ENCODE data around the gene LGMN. TPM values are rescaled to one million over a fixed set of nuclear protein-coding genes. Genes with fewer than 3 reads are reported as not detected.

Gene LGMN
- total and polyA plus RNA-seq, 2 of the 8 experiments (the other 6 are each of a cell fraction or from before 2014, with no cell fraction given): 57.4 to 83.4 TPM

GRCh38 chr14:92760524-92760805 lies 12.0 kb upstream of the LGMN start:
- POLR2A ChIA-PET (ENCODE audit: partially characterized antibody): no interaction called here
- Histone ChIP-seq H2AK5ac (ENCODE audit: low read depth, low read length) (no peak overlapping the region), H2BK15ac (ENCODE audit: low read length) (no peak overlapping the region), H4K91ac (replicated peaks; ENCODE audit: insufficient read length, low read length) (no peak overlapping the region), H3K4me1 (replicated peaks in 1 of 4; ENCODE audit: control insufficient read depth in 3 of 4, insufficient read depth in 4 of 4, low read length in 3 of 4) (no peaks in the 10 kb centered on the region), H3K9ac (replicated peaks in 1 of 4; ENCODE audit: extremely low read depth in 1 of 4, low read depth in 3 of 4, low read length in 3 of 4) (no peak overlapping the region), H2BK12ac (ENCODE audit: low read depth, low read length) (no peak overlapping the region), H3K4ac (replicated peaks; ENCODE audit: insufficient read length, low read depth, low read length) (no peak overlapping the region), H3K23ac (ENCODE audit: insufficient read length) (no peak overlapping the region), H3K79me2 (ENCODE audit: control insufficient read depth in 1 of 2, insufficient read depth in 2 of 2, low read length in 2 of 2) (no peaks in the 10 kb centered on the region), H2BK5ac (ENCODE audit: low read depth, low read length) (no peak overlapping the region), H2AFZ (ENCODE audit: low read length) (no peak overlapping the region), H3K27ac (ENCODE audit: low read depth, low read length) (no peak overlapping the region), H4K20me1 (replicated peaks in 1 of 2; ENCODE audit: control insufficient read depth in 1 of 2, insufficient read depth in 2 of 2, low read length in 2 of 2) (no peaks in the 10 kb centered on the region), H2BK120ac (replicated peaks; ENCODE audit: low read depth, low read length) (no peak overlapping the region), H2BK20ac (ENCODE audit: low read length) (no peak overlapping the region), H3K23me2 (ENCODE audit: low read depth, low read length) (no peaks in the 10 kb centered on the region), H3K27me3 (replicated peaks in 1 of 4; ENCODE audit: control insufficient read depth in 3 of 4, extremely low read depth in 1 of 4, insufficient read depth in 3 of 4, low read length in 3 of 4) (no peaks in the 10 kb centered on the region), H3K14ac (ENCODE audit: insufficient read length) (no peak overlapping the region), H3K36me3 (ENCODE audit: control insufficient read depth in 2 of 4, insufficient read depth in 4 of 4, low read length in 3 of 4) (no peaks in the 10 kb centered on the region), H3K4me2 (ENCODE audit: insufficient read depth in 1 of 2, low read depth in 2 of 2, low read length in 2 of 2) (no peak overlapping the region), H4K8ac (ENCODE audit: extremely low read depth, insufficient read depth, low read length) (no peak overlapping the region), H3K79me1 (ENCODE audit: low read depth, low read length) (no peaks in the 10 kb centered on the region), H4K5ac (ENCODE audit: insufficient read length, low read depth, low read length) (no peak overlapping the region), H3K18ac (ENCODE audit: extremely low read depth, low read length) (no peak overlapping the region), H3K9me3 (ENCODE audit: insufficient read depth in 2 of 2, low read depth in 1 of 2, low read length in 1 of 2) (no peaks in the 10 kb centered on the region), H3K4me3 (ENCODE audit: extremely low read depth in 1 of 4, insufficient read depth in 2 of 4, low read depth in 3 of 4, low read length in 4 of 4) (no peak overlapping the region), H3K56ac (replicated peaks; ENCODE audit: insufficient read length, low read depth, low read length) (no peak overlapping the region)
- no peak for TF ChIP-seq POLR2A (IDR thresholded peaks at IDR 0.05; ENCODE audit: control extremely low read depth in 1 of 2, low read depth in 2 of 2, low read length in 2 of 2)
- TF ChIP-seq BRCA1 (IDR thresholded peaks at IDR 0.05; ENCODE audit: low read depth, low read length): no peak
- TF ChIP-seq RAD21 (IDR thresholded peaks at IDR 0.05 in 1 of 2, conservative IDR thresholded peaks at IDR 0.05 in 1 of 2; ENCODE audit: low read depth in 2 of 2, low read length in 2 of 2): no peak
- FAIRE-seq (no peak), DNase-seq (ENCODE audit: low read depth in 1 of 2, low spot score in 2 of 2) (no peak)
- CTCF ChIA-PET (ENCODE audit: partially characterized antibody): no interaction called here
- WGBS, 2 experiments (ENCODE audit: extremely low coverage in 1 of 2, insufficient coverage in 1 of 2, insufficient read length in 1 of 2, insufficient replicate concordance in 2 of 2, low coverage in 1 of 2, low lambda C conversion rate in 2 of 2, missing lambda C conversion rate in 1 of 2): 92% methylated on average over 7 of the region's 7 CpGs; no CpG with 5 or more reads in 1 of the 2 experiments

Data from H1 (cell line).